Measurements from ENCODE around the gene TCP1. TPM values are rescaled to one million over a fixed set of nuclear protein-coding genes. Genes with fewer than 3 reads are reported as not detected.

TCP1 gene
- total RNA-seq, 1 experiment from 2014 or later, result 83.4 TPM

DNA sequence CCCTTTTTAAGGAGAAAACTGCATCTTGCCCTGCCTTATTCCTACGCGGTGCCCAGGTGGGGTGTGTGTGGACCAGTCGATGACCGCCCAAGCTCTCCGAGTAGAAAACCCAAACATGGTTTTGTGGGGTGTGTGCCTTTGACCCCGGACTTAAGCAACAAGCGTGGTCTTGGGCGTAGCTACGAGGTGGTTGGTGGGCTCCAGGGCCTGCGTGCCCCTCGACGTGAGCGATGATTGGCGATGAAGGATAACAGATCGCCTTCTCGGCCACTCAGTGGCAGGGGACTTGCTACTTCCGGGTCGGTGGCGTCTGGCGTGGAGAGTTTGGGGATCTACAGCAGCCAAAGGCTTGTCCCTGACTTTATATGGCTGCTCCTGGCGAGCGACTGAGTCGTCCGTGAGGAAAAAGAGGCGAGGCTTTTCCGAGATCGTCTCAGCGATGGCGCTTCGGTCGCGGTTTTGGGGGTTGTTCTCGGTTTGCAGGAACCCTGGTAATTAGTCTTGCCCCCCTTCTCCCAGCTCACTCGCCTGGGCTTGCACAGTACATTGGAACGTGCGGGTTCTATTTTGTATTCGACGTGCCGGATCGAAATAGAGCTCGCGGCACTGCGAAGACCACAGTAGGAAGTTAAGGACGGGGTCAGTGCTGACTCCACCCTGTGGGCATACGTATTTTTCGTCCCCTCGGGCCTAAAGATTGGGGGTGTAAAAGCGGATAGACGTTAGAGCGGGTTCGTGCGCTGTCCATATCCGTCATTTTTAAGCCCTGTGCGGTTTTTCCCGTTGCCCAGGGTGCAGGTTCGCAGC is 950 bp upstream of the TCP1 start, which contains the start of gene MRPL18:
Gene MRPL18 (plus strand): TSS at position 319 of the 807 bp plus-strand sequence. CDS start 121 bp downstream, at position 440.
- peak; percentile 89 for DNase-seq (ENCODE audit: low read depth)
- in situ Hi-C loops (cut with HindIII; ENCODE audit: low pct_unique_long_range_greater_than_20kb, low sequenced_read_pairs), result no loop called here

DNA sequence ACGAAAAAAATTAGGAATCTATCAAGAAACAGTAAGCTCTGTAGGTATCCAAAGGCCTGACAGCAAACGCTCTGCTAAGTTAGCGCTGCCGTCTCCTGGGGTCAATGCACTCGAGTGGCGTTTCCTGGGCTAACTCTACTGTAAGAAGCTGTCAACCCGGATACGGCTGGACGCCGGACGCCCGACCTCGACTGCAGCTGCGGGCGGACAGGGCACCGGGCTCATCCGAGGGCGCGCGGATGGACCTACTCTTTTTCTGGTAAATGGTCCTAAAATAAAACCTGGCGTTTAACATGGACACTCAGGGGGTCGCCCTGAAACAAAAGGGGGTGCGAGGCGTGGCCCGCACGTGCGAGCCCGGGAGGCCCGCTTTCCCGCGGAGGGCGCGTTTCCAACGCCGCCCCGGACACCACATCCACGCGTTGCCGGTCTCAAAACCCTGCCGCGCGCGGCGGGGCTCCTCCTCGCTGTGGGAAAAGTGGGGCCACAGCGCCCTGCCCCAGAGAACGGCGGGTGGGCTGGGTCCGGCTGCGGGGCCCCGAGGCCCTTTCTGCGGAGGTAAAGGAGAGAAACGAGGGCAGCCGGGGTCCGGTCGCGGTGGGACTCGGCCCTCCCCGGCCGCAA is 537 bp downstream of the TCP1 start:
- in situ Hi-C loops (cut with HindIII; ENCODE audit: low pct_unique_long_range_greater_than_20kb, low sequenced_read_pairs), result no loop called here
- DNase-seq (ENCODE audit: low read depth), result no peak

DNA sequence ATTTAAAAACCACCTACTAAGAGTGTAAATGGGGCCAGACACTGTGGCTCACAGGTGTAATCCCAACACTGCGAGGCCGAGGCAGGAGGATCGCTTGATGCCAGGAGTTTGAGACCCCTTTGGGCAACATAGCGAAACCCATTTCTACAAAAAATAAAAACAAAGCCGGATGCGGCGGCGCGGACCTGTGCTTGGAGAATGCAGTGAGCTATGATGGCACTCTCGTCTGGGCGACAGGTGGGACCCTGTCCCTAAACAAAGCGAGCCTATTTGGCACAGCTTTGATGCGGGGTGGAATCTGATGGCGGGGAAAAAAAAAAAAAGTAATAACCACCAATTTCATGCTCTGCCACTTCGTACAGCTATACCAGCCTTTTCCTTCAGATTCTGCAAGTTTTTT is 1.1 kb downstream of the TCP1 start:
- in situ Hi-C loops (cut with HindIII; ENCODE audit: low pct_unique_long_range_greater_than_20kb, low sequenced_read_pairs), result no loop called here
- no peak for DNase-seq (ENCODE audit: low read depth)

DNA sequence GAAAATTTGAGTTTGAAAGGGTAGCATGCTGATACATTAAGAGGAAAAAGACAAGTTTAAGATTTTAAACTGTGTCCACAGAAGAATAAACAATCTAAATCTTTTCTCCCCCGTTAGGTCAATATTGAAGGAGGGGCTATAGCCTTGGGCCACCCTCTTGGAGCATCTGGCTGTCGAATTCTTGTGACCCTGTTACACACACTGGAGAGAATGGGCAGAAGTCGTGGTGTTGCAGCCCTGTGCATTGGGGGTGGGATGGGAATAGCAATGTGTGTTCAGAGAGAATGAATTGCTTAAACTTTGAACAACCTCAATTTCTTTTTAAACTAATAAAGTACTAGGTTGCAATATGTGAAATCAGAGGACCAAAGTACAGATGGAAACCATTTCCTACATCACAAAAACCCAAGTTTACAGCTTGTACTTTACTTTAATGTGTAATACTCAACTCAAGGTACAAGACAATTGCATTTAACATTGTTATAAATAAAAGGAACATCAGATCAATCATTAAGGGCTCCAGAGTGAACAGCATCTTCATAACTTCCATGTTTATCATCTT is 10.8 kb downstream of the TCP1 start:
- in situ Hi-C loops (cut with HindIII; ENCODE audit: low pct_unique_long_range_greater_than_20kb, low sequenced_read_pairs), result no loop called here
- DNase-seq (ENCODE audit: low read depth), result no peak

DNA sequence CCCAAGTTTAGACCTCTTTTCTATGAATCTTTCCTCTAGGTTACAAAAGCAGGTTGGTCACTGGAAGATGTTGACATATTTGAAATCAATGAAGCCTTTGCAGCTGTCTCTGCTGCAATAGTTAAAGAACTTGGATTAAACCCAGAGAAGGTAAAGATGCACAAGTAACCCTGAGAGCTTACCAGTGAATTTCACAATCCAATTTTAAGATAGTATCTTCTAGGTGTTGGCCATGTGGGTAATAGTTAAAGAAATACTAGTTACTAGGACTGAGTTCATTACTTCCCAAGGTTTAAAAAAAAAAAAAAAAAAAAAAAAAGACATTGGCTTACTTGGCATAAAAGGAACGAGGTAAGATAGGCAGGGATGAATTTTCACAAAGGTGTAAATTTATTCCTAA is 11.3 kb downstream of the TCP1 start:
- DNase-seq (ENCODE audit: low read depth), result no peak
- in situ Hi-C loops (cut with HindIII; ENCODE audit: low pct_unique_long_range_greater_than_20kb, low sequenced_read_pairs), result no loop called here

DNA sequence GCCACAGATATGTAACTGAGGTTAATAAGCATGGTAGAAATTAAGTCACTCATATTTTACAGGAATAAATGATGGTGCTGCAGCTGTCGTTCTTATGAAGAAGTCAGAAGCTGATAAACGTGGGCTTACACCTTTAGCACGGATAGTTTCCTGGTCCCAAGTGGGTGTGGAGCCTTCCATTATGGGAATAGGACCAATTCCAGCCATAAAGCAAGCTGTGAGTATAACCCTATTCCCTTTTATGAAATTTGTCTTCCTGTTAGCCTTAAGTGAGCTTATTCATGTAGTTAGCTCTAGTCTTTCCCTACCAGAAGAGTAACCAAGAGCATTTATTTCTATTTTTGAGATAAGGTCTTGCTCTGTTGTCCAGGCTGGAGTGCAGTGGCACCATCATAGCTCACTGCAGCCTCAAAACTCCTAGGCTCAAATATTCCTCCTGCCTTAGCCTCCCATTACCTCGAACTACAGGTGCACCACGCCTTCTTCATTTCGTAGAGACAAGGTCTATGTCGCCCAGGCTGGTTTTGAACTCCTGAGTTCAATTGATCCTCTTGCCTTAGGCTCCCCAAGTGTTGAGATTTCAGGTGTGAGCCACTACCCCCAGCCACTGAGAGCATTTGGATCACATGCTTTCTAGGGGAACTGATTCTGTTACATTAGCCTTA is 12.0 kb downstream of the TCP1 start:
- in situ Hi-C loops (cut with HindIII; ENCODE audit: low pct_unique_long_range_greater_than_20kb, low sequenced_read_pairs), result no loop called here
- DNase-seq (ENCODE audit: low read depth), result no peak

DNA sequence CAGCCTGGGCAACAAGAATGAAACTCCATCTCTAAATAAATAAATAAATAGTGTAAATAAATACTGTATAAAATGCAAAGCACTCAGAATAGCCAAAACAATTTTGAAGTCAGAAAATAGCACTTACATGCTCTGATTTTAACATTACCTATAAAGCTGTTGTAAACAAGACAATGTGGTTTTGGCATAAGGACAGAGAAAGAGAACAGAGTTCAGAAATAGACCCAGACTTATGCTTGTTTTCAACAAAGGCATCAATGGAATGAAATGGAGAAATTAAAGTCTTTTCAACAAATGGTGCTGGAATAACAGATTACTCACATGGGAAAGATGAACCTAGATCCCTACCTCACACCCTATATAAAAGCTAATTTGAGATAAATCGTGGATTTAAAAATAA is 17.2 kb downstream of the TCP1 start:
- no peak for DNase-seq (ENCODE audit: low read depth)
- in situ Hi-C loops (cut with HindIII; ENCODE audit: low pct_unique_long_range_greater_than_20kb, low sequenced_read_pairs), result no loop called here

DNA sequence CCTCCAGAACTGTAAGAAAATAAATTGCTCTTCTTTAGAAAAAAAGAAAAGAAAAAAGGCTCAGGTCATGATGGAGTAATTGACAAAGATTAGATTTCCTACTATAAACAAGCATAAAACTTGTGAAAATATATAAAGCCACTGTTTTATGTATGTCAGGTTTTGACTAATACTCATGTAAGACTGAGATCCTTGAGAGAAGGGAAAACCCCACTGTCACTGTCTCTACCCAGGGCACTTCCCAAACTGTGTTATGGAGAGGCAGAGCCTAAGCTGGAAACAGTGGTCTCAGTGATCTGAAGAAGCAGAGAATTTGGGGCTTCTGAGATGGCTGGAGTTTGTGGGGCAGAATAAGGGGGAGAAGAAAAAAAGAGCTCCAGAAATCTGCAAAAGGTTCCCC is 19.9 kb downstream of the TCP1 start:
- DNase-seq (ENCODE audit: low read depth), result no peak
- in situ Hi-C loops (cut with HindIII; ENCODE audit: low pct_unique_long_range_greater_than_20kb, low sequenced_read_pairs), result no loop called here

DNA sequence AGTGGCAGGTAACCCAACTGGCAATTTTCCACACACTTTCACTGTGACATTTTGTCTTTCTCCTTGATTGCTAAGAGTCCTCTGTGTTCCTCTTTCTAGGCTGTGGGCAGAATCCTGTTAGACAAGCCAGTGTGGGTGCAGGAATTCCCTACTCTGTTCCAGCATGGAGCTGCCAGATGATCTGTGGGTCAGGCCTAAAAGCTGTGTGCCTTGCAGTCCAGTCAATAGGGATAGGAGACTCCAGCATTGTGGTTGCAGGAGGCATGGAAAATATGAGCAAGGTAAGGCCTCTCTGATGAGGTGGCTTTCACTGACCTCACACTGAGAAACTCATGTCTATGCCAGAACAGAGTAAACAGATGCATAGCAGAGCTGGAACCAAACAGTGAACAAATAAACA is 22.5 kb downstream of the TCP1 start:
- no peak for DNase-seq (ENCODE audit: low read depth)
- in situ Hi-C loops (cut with HindIII; ENCODE audit: low pct_unique_long_range_greater_than_20kb, low sequenced_read_pairs), result no loop called here

DNA sequence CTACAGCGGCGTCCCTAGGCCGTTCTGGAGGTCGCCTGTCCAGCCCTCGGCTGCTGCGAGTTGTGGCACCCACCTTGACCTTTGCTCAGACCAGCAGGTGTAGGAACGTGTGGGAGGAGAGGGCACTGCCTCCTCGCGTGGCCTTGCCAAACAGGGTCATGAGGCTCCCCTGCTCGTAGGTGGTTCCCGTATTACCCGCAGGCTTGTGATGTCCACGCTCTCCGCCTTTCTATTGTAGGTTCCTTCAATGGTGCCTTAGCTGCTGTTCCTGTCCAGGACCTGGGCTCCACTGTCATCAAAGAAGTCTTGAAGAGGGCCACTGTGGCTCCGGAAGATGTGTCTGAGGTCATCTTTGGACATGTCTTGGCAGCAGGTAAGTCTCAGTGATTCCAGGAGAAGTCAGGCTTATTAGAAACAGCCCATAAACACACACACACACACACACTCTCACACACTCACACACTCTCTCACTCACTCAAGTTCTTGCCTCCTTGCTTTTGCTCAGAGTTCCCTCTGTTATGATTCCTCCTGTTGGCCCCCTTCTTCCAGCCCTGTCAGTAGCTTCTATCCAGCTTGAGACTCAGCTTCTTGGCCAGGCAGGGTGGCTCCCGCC is 26.6 kb downstream of the TCP1 start:
- in situ Hi-C loops (cut with HindIII; ENCODE audit: low pct_unique_long_range_greater_than_20kb, low sequenced_read_pairs), result no loop called here
- DNase-seq (ENCODE audit: low read depth), result no peak

DNA sequence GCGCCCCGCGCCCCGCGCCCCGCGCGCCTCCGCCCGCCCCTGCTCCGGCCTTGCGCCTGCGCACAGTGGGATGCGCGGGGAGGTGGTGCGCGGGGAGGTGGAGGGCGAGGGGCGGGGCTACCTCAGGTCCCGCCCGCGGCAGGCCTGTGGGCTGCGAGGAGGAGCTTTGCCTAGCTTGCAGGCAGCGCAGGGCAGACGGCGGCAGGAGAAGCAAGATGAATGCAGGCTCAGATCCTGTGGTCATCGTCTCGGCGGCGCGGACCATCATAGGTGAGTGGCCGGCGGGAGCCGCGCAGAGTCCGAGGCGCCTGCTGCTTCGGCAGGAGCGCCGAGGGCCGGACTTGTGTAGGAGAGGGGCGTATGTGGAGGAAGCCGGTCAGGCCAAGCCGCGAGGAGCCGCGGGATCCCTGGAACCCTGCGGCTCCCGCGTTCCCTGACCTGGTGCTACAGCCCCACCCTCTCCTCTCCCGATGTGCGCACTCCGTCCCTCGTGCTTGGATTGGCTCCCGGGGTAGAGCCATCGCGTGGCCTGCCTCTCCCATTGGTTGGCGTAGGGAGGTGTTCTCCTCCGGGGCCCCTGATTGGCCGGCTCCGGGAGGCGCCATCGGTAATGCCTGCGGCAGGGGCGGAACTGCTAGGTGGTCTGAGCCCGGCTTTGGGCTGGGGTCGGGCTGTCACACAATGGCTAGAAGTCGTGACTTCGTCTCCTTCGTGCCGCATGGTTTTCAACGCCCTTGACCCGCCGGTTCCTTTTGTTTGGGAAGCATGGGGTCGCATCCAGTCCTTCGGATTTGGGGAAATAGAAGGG is 27.3 kb downstream of the TCP1 start, which contains the start of gene ACAT2:
Gene ACAT2 (plus strand): TSS at position 173 of the 808 bp plus-strand sequence. CDS start 43 bp downstream, at position 216.
- DNase-seq (ENCODE audit: low read depth), result peak; percentile 93
- in situ Hi-C loops (cut with HindIII; ENCODE audit: low pct_unique_long_range_greater_than_20kb, low sequenced_read_pairs), result no loop called here

DNA sequence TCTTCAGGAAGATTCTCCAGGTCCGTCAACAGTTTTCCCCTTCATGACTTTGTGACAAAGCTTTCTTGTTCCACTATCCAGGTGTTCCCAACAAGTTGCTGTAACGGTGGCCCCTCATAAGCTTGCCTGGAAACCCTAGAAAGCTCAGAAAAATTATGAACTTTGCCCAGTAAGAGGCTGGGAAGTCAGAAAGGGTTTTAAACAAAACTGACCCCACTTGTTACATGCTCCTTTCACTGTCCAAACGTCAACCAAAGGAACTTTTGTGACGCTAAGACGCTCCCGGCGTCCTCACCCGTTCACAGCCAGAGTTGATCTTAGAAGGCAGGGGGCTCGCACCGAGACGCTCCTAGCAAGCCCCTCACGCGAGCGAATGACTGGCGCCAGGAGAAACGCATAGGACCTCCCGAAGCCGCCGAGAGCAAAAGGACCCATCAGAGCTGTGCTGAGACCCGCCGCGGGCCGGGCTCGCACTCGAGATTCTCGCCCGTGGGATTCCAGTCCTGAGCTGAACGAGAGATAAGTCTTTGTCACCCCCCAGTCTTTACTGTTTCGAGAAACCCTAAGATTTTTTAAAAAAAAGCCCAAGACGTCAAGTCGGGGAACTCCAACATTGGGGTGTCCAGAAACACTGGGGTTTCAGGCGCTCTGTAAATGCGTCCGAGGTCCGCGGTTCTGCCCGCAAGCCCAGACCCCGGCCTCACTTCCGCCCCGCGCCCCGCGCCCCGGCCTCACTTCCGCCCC is 28.1 kb downstream of the TCP1 start:
- in situ Hi-C loops (cut with HindIII; ENCODE audit: low pct_unique_long_range_greater_than_20kb, low sequenced_read_pairs), result no loop called here

DNA sequence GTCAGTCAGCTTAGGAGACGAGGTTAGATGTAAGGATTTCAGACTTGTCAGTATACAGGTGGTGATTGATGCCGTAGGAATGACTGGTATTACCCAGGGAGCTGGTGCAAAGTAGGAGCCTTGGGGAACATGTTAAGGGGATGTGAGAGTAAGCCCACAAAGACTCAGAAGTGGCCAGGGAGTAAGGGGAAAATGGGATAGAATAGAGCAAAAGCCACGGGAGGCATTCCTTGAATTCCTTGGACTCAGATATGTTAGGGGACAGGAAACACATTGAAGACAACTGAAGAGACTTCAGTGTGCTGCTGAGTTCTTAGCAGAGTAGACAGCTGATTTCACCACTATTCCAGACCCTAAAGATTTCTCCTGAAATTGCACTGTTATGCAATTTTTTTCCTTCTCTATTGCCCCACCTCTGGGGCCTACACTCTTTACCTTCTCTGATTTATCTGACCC is 28.8 kb downstream of the TCP1 start:
- in situ Hi-C loops (cut with HindIII; ENCODE audit: low pct_unique_long_range_greater_than_20kb, low sequenced_read_pairs), result no loop called here
- peak; percentile 36 for DNase-seq (ENCODE audit: low read depth)

More for the DNA sequence above, 28.1 kb downstream of the TCP1 start:
- no peak for DNase-seq (ENCODE audit: low read depth)

DNA sequence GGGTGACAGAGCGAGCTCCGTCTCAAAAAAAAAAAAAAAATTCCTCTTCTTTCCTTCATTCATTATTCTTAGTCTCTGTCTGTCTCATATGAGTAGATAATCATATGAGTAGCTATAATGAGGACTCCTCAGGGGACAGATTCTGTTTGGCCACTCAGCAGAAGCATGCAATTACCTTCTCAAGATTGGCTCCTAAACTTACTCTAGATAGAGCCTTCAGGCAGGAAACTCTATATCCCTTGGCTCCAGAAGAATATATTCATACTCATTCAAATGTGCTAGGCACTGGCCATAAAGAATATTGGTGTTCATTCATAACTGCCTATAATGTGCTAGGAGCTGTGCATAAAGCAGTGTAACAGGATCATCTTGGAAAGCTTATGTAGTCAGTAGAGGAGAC is 29.8 kb downstream of the TCP1 start:
- in situ Hi-C loops (cut with HindIII; ENCODE audit: low pct_unique_long_range_greater_than_20kb, low sequenced_read_pairs), result no loop called here
- no peak for DNase-seq (ENCODE audit: low read depth)

DNA sequence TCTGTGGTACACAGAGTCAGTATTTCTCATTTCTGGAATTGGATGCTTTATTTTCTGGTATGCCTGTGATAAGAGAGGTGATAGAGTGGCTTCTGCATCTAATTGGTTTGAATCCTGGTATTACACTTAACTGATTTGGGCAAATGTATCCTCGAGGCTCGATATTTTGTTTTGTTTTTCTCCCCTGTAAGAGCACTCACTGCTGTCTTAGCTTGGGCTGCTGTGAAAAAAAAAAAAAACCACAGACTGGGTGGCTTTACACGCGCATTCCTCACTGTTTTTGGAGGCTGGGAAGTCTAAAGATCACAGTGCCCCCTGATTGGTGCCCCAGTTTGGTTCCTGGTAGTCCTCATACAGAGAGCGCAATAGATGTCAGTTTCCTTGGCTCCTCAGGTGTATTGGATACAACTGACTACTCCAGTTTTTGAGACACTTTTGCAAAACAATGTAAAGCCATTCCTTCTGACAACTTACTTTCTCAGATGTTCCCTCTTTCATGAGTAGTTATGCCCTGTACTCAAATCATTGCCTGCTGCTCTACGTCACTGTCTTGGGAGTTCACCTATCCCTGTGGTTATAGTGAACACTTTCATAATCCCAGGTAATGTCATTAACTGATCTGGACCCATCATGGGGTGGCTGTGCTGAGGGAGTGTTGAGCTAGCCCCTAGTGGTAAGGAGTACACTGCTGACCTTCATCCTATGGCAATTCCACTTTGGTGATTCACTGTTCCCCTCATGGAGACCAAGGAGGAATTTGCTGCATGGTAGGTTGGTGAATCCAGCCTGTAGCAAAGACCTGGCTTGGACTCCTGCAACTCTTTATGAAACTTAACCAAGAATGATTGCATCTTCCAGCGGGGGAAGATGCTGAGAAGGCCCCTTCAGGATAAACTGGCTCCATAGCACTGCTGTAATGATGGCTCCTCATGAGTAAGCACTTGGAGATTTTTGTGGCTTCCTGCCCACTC is 31.1 kb downstream of the TCP1 start:
- in situ Hi-C loops (cut with HindIII; ENCODE audit: low pct_unique_long_range_greater_than_20kb, low sequenced_read_pairs), result no loop called here
- peak; percentile 26 for DNase-seq (ENCODE audit: low read depth)

DNA sequence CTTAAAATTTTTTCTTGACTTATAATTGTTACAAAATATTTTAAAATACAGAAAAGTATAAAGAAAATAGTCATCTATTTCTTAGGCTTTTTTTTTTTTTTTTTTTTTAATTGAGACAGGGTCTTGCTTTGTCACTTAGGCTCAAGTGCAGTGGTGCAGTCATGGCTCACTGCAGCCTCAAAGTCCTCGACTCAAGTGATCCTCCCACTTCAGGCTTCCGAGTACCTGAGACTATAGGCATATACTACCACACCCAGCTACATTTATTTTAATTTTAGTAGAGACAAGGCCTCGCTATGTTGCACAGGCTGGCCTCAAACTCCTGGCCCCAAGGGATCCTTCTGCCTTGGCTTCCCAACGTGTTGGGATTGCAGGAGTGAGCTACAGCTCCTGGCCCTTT is 32.9 kb downstream of the TCP1 start:
- in situ Hi-C loops (cut with HindIII; ENCODE audit: low pct_unique_long_range_greater_than_20kb, low sequenced_read_pairs), result no loop called here
- DNase-seq (ENCODE audit: low read depth), result no peak
